GM10248 (cell line): ENCODE measurements around the gene LHX4.

Experiments used
- CTCF ChIA-PET: fragments of 300-600 bp; sonication (Branson Sonifier 250); formaldehyde crosslinking; extraction: SDS; loops from one replicate; lab custom pipeline; 2021; ENCODE audit warnings: antibody characterized with exemption; lab: Yijun Ruan, JAX
- POLR2A ChIA-PET: fragments of 350-650 bp; sonication (Branson Sonifier 250); formaldehyde crosslinking; extraction: SDS; loops from one replicate; lab custom pipeline; 2020; ENCODE audit warnings: antibody characterized with exemption; lab: Yijun Ruan, JAX
- DNase-seq: peaks from one replicate; pipeline ENCODE4 v3.0.0; 2012; ENCODE audit errors: extremely low spot score
- CTCF ChIP-seq: IDR thresholded peaks from 2 replicates; pipeline ENCODE4 v1.5.1; 2012; ENCODE audit warnings: mild to moderate bottlenecking, low read depth; ENCODE audit errors: extremely low read depth, missing control alignments, control extremely low read depth

LHX4 gene

DNA sequence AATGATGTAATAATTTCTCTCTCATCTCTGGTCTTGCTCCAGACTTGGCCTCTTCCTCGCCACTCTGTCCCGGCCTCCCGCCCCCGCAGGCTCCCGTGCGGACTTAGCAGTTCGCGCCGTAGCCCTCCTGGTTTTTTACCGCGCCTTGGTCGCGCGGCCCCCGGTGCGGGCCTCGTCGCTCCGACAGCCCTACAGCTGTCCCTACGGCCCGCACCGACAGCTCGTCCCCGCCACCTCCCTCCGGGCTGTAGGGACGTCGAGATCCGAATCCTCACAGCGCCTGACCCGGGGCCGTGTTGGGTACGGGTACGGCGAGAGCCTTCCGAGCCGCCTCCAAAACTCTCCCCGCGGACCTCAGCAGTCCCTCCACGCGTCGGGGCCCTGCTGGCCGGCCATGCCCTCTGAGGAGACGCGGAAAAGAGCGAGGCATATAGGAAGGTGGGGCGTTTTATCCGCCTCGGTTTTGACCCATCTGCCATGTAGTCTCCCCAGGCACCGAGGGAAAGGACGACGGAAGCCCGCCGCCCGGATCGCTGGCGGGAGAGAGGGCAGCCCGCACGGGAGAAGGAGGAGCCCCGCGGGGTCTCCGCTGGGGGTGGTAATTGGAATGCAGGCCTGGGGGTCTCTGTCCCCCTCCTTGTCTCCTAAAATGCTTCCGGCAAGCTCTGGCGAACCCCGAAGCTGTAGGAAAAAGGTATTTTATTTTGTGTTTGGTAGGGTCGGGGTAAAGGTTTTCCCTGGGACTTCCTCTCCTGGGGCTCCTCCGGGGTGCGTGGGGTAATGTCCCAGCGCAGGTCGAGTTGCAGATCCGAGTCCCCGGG lies 3.3 kb downstream of the LHX4 start:
- no peak for DNase-seq
- no peak for TF ChIP-seq CTCF
- CTCF ChIA-PET: interaction anchor here (0.9 to 1.8 kb wide), 7 partner anchors 10 to 249 kb away, joined by 3 to 5 read pairs (median 4); no protein-coding TSS in a partner anchor
- POLR2A ChIA-PET: no interaction called here

DNA sequence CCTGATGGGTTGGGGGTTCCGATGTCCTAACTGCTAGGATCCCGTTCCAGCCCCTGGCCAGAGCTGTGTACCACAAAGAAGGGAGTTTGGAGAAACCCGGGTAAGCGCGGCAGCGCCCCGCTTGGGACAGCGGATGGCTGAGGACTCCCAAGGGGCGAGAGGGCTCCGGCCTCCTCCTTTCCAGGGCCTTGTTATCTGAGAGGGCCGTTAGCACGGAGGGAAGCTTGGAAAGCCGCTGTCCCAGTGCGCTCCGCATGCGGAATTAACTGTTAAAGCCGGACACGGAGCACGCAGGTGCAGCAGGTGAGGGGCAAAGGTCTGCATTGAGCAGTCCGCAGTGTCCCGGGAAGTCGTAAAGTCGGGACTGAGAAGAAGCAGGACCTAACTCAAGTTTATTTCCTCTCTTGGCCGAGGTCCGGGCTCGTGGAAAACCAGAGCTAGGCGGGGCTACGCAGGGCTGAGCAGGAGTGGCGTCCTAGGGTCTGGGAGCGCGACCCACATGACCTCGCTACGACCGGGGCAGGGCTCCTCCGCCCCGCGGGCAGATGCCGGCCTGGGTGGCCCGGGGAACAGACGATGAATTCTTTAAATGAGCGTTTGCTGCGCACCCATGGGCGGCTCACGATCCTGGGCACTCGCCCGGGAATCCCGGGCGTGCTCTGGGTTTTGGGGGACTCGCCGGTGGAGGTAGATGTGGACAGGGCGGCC lies 4.5 kb downstream of the LHX4 start:
- ChIA-PET CTCF (interaction anchor here (1.1 to 1.8 kb wide), 2 partner anchors 18 to 56 kb away, joined by 3 to 5 read pairs; no protein-coding TSS in a partner anchor), POLR2A (no interaction called here)
- TF ChIP-seq CTCF: no peak
- DNase-seq: no peak

GRCh38 chr1:180235077-180235501 lies 5.0 kb downstream of the LHX4 start:
- TF ChIP-seq CTCF: no peak
- DNase-seq: no peak
- POLR2A ChIA-PET: no interaction called here
- CTCF ChIA-PET: interaction anchor here (1.1 to 1.8 kb wide), 2 partner anchors 18 to 56 kb away, joined by 3 to 5 read pairs; no protein-coding TSS in a partner anchor

- CTCF ChIA-PET: interaction anchor here (1.1 to 1.9 kb wide), 3 partner anchors 12 to 57 kb away, joined by 3 to 5 read pairs (median 5); no protein-coding TSS in a partner anchor
- no peak for TF ChIP-seq CTCF
- POLR2A ChIA-PET: no interaction called here
- no peak for DNase-seq
Observed at GRCh38 chr1:180235502-180236239, 5.6 kb downstream of the LHX4 start.

DNA sequence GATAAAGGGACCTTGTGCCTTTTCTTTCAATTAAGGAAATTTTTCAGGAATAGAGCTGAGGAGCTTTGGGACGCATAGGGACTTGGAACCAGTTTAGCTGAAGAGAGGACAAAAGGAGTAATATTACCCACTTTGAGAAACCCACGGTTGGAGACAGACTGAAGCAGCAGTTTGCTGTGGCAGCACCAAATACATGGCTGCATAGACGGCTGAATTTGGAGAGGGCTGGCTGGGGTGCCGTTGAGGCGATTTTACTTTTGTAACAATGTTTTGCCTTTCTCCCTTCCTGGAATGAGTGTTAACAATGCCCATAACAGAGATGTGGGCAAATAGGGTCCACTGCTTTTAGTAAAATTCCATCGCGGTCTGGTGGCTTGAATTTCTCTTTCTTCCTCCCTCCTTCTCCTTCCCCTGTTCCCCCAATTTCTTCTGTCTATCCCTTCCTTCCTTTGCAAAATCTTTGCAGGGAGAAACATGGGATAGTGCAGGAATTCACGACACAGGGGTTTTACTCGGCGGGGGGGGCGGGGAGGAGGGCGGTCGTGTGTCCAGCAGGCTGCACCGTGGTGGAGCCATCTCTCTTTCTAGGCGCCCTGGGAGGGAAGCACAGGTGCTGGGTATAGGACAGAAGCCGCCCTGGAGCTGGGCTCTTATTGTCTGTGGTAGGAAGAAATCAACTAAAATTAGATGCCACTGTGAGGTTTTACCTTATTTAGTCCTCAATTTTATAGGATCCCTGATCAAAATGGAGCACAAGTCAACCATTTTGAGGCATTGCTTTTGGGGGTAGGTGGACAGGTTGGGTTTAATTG lies 6.8 kb downstream of the LHX4 start:
- no peak for TF ChIP-seq CTCF
- DNase-seq: no peak
- ChIA-PET POLR2A (no interaction called here), CTCF (interaction anchor here (1.5 to 1.9 kb wide), 2 partner anchors 11 to 17 kb away, joined by 5 read pairs; no protein-coding TSS in a partner anchor)
